Esophagus (tissue), 2 donors: Measurements from ENCODE around the gene CD68. TPM values are rescaled to one million over a fixed set of nuclear protein-coding genes. Genes with fewer than 3 reads are reported as not detected.
"Not testable (repeated sequence)": the region's sequence is repeated elsewhere in the genome, so short reads cannot be mapped to it uniquely, and the experiment has no call there.

Experiments
- H3K27ac ChIP-seq, 2 donors: one replicate each; pipeline ENCODE4 v1.5.1; 2013; ENCODE audit warnings: low read depth in 2 of 2, mild to moderate bottlenecking in 2 of 2, inconsistent platforms in 1 of 2, low read length in 1 of 2, moderate library complexity in 1 of 2
- H3K27me3 ChIP-seq, 2 donors: one replicate each; pipeline ENCODE4 v1.6.1; 2013; ENCODE audit warnings: low read length in 2 of 2, control low read depth in 1 of 2, mild to moderate bottlenecking in 1 of 2; ENCODE audit not compliant: insufficient read depth in 2 of 2, control insufficient read depth in 1 of 2
- H3K36me3 ChIP-seq, 2 donors: one replicate each; pipeline ENCODE4 v1.6.1; 2013; ENCODE audit warnings: low read length in 1 of 2; ENCODE audit not compliant: control insufficient read depth in 2 of 2, insufficient read depth in 2 of 2
- H3K4me1 ChIP-seq, 2 donors: one replicate each; pipeline ENCODE4 v1.6.1; 2013; ENCODE audit warnings: low read length in 1 of 2; ENCODE audit not compliant: control insufficient read depth in 2 of 2, insufficient read depth in 2 of 2
- H3K4me3 ChIP-seq, 2 donors: one replicate each; pipeline ENCODE4 v1.5.1; 2013; ENCODE audit warnings: low read length in 2 of 2, mild to moderate bottlenecking in 2 of 2, low read depth in 1 of 2, moderate library complexity in 1 of 2
- H3K9me3 ChIP-seq, 2 donors: one replicate each; pipeline ENCODE4 v1.6.1; 2013; ENCODE audit warnings: mild to moderate bottlenecking in 2 of 2, low read depth in 1 of 2, low read length in 1 of 2, moderate library complexity in 1 of 2; ENCODE audit not compliant: control insufficient read depth in 2 of 2, insufficient read depth in 1 of 2
- WGBS, 2 donors: extraction: QIAGEN DNeasy Blood & Tissue Kit; methylation state at CpG; one replicate each; pipeline ENCODE4 v1.1.7; 2013; 5-methylcytosine and 5-hydroxymethylcytosine counted together
- polyA plus RNA-seq, 2 donors: library from polyadenylated mRNA; stranded (reverse); fragments of 200-250 nt; gene quantifications; one replicate each; pipeline ENCODE4 v1.2.3, GENCODE V29; 2013
- donor health status: healthy with polysubstance abuse.
- donor health status: Bipolar disorder and iron deficiency.

CD68 gene
- polyA plus RNA-seq, 2 donors, result 30.5 to 62.4 TPM

- Histone ChIP-seq H3K27ac (no peak overlapping the region), H3K9me3 (no peaks in the 10 kb centered on the region), H3K4me3 (no peak overlapping the region), H3K36me3 (peaks cover 0 to 2% of the 10 kb centered on the region in 2 donors), H3K27me3 (no peaks in the 10 kb centered on the region), H3K4me1 (no peaks in the 10 kb centered on the region)
- WGBS, 2 donors, result 57 to 62% methylated on average over 3 of the region's 3 CpGs
Observed at GRCh38 chr17:7611635-7612293, 32.3 kb downstream of the CD68 start.

DNA sequence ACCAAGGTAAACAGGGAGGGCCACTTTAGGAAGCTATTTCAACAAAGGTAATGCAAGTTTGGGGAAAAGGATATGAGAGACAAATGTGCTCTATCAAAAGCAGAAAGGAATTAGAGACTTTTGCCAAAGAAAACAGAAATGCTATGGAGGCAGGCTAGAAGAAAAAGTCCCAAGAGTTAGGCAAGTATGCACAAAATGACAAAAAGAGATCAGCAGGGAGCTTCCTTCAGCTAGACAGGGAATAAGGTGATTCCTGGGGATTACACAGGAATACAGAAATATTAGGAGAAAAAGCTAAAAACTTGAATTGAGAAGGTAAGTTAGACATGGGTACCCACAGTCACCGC is 32.8 kb downstream of the CD68 start:
- no peaks in the 10 kb centered on the region for H3K9me3 ChIP-seq
- peaks cover 0 to 2% of the 10 kb centered on the region in 2 donors for H3K36me3 ChIP-seq
- no peak overlapping the region for H3K4me3 ChIP-seq
- H3K4me1 ChIP-seq, result no peaks in the 10 kb centered on the region
- no peaks in the 10 kb centered on the region for H3K27me3 ChIP-seq
- 96 to 97% methylated on average over 1 of the region's 1 CpG for WGBS, 2 donors
- H3K27ac ChIP-seq, result no peak overlapping the region

DNA sequence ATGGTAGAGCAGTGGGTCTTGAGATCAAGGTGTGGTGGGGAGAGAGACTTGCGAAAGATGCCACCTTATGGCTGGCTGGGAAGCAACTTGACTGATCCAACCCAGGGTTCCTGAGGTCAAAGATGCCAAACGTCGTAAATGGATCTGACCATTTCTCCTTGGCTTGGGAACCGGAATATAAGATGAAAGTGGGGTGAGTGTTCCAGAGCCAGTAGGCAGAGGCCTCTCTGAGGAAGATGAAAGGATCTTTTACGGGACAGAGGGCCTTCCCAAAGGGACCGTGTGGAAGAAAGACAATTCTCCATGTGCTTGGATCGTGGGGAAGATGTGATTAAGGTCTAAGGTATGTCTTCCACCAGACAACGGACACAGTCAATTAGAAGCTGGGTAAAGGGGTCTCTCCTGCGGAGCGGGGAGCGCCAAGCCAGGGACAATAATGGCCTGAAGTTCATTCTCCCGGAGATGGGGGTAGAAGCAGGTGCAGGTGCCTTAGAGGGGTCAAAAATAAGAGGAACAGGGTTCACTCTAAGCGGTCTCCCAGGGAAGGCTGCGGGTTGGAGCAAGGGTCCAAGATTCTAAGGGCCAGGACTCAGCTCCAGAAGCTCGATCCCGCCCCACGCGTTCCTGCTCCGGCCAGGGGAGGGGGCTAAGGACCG is 34.5 kb downstream of the CD68 start:
- Histone ChIP-seq H3K4me1 (no peaks in the 10 kb centered on the region), H3K4me3 (peak overlapping the region; percentile 85 to 89)

DNA sequence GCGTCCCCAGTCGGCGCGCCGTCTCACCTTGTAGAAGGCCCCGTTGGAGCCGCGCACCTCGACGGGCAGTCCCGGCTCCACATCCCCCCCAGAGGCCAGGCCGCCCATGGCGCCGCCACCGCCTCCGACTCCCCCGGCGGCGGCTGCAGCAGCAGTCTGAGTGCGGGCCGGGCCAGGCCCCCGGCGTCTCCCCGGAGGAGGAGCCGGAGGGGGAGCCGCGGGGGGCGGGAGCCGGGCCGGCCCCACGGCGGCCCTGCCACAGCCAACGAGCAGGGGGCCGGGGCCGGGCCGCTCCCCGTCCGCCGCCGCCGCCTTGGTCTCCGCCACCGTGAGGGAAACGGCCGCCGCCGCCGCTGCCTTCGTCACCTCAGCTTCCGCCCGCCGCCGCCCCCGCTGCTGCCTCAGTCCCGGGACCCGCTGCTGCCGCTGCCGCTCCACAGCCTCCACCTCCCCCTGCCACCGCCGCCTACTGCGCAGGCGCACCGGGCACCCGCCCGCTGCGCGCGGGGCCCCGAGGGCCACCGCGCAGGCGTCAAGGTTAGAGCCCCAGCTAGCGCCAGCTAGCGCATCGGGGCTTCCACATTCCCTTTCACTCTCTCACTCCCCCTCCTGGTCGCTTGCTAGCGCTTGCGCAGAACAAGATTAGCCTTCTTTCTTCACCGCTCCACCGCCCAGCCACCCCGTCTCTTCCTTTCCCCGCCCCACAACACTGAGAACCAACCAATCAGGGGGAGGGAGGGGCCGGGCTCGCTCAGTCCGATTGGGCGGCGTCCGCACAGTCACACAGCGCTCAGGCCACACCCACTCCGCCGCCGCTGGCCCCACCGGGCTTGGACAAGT is 35.2 kb downstream of the CD68 start, which contains the start of gene FXR2:
FXR2 (minus strand) TSS at position 473 of the 840 bp plus-strand sequence; CDS start at position 108, 365 bp downstream.
- Histone ChIP-seq H3K4me1 (no peaks in the 10 kb centered on the region), H3K9me3 (no peaks in the 10 kb centered on the region), H3K27me3 (no peaks in the 10 kb centered on the region), H3K27ac (peak within 1 kb of the TSS; percentile 98 to 99), H3K36me3 (peaks cover 0 to 2% of the 10 kb centered on the region in 2 donors), H3K4me3 (peak within 1 kb of the TSS; percentile 85 to 89)
- 1% methylated on average over 49 to 93 of the region's 93 CpGs for WGBS, 2 donors

More for the DNA sequence above, 34.5 kb downstream of the CD68 start:
- WGBS, 2 donors, result 4 to 5% methylated on average over 19 to 20 of the region's 20 CpGs
- no peaks in the 10 kb centered on the region for H3K9me3 ChIP-seq
- peaks cover 0 to 2% of the 10 kb centered on the region in 2 donors for H3K36me3 ChIP-seq
- peak overlapping the region; percentile 98 to 99 for H3K27ac ChIP-seq
- H3K27me3 ChIP-seq, result no peaks in the 10 kb centered on the region

- H3K36me3 ChIP-seq, result peaks cover 0 to 2% of the 10 kb centered on the region in 2 donors
- H3K27me3 ChIP-seq, result no peaks in the 10 kb centered on the region
- H3K4me1 ChIP-seq, result no peaks in the 10 kb centered on the region
- no peaks in the 10 kb centered on the region for H3K9me3 ChIP-seq
- 5% methylated on average over 28 of the region's 28 CpGs for WGBS, 2 donors
- H3K27ac ChIP-seq, result peak overlapping the region; percentile 85 to 87
- H3K4me3 ChIP-seq, result peak overlapping the region; percentile 14 to 22
Observed at GRCh38 chr17:7615265-7615747, 35.9 kb downstream of the CD68 start.

DNA sequence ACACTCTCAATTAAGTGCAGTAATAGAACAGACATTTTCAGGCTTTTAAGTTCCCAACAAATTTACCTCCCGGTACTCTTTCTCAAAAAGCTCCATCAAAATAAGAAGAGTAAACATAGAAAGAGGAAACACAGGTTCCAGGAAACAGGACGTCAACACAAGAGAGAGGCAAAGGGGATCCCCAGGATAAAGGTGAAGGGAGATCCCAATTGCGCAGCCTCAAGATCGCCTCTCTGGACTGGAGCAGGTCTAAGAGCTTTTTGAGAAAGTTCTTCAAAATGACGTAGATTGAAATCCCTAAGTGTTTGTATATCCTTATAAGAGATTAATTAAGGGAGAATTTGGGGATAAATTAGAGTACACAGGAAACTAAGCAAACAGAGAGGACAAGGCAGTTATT is 39.2 kb downstream of the CD68 start:
- 73 to 75% methylated on average over 5 of the region's 5 CpGs for WGBS, 2 donors
- H3K36me3 ChIP-seq, result no peaks in the 10 kb centered on the region

GRCh38 chr17:7620835-7621234 is 41.4 kb downstream of the CD68 start:
- no peaks in the 10 kb centered on the region for H3K36me3 ChIP-seq
- no peak overlapping the region for H3K27ac ChIP-seq
- no peak overlapping the region for H3K4me3 ChIP-seq
- H3K9me3 ChIP-seq, result no peaks in the 10 kb centered on the region
- H3K27me3 ChIP-seq, result no peaks in the 10 kb centered on the region
- 80 to 81% methylated on average over 8 of the region's 8 CpGs for WGBS, 2 donors
- no peaks in the 10 kb centered on the region for H3K4me1 ChIP-seq

More for the DNA sequence above, 39.2 kb downstream of the CD68 start:
- no peak overlapping the region for H3K4me3 ChIP-seq
- H3K27ac ChIP-seq, result no peak overlapping the region
- H3K27me3 ChIP-seq, result no peaks in the 10 kb centered on the region
- H3K9me3 ChIP-seq, result no peaks in the 10 kb centered on the region
- H3K4me1 ChIP-seq, result no peaks in the 10 kb centered on the region

DNA sequence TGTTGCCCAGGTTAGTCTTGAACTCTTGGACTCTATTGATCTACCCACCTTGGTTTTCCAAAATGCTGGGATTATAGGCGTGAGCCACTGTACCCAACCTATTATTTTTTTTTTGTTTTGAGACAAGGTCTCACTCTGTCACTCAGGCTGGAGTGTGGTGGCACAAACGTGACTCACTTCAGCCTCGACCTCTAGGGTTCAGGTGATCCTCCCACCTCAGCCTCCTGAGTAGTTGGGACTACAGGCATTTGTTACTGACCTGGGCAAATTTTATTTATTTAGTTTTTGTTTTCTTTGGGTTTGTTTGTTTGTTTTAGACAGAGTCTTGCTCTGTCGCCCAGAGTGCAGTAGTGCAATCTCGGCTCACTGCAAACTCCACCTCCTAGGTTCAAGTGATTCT is 44.2 kb downstream of the CD68 start:
- Histone ChIP-seq H3K4me1 (peaks cover 3 to 4% of the 10 kb centered on the region in 2 donors), H3K9me3 (no peaks in the 10 kb centered on the region), H3K27me3 (no peaks in the 10 kb centered on the region), H3K4me3 (no peak overlapping the region), H3K36me3 (no peaks in the 10 kb centered on the region), H3K27ac (no peak overlapping the region)
- 80 to 85% methylated on average over 5 of the region's 5 CpGs for WGBS, 2 donors

- H3K4me3 ChIP-seq, H3K27ac ChIP-seq, H3K27me3 ChIP-seq, H3K9me3 ChIP-seq, H3K36me3 ChIP-seq, H3K4me1 ChIP-seq: not testable (repeated sequence)
- WGBS, 2 donors, result 92 to 97% methylated on average over 16 of the region's 16 CpGs
Observed at GRCh38 chr17:7625749-7626148, 46.3 kb downstream of the CD68 start.
